SK-N-SH treated with all-trans-retinoic acid at 6 μM for 48 hours (cell line): Measurements from ENCODE around the gene COBL.

Experiments
- ARNTL ChIP-seq: fragments of 450-650 bp; formaldehyde crosslinking; IDR thresholded peaks from 2 replicates; pipeline ENCODE4 v1.5.0; 2020; ENCODE audit warnings: low read depth, mild to moderate bottlenecking, moderate library complexity, borderline replicate concordance
- CREB5 ChIP-seq: fragments of 250-450 bp; sonication (Bioruptor Pico); IDR thresholded peaks from 2 replicates; pipeline ENCODE4 v1.5.1; 2020; ENCODE audit warnings: low read depth, mild to moderate bottlenecking, moderate library complexity
- CSRNP3 ChIP-seq: fragments of 250-450 bp; sonication (Bioruptor Pico); IDR thresholded peaks from 2 replicates; pipeline ENCODE4 v1.5.1; 2021; ENCODE audit warnings: mild to moderate bottlenecking, moderate library complexity
- ESRRG ChIP-seq: fragments of 250-450 bp; sonication (Bioruptor Pico); IDR thresholded peaks from 2 replicates; pipeline ENCODE4 v1.6.1; 2021; ENCODE audit warnings: mild to moderate bottlenecking
- ISL1 ChIP-seq: fragments of 250-450 bp; sonication (Bioruptor Pico); IDR thresholded peaks from 2 replicates; pipeline ENCODE4 v2.1.2; 2022; ENCODE audit warnings: mild to moderate bottlenecking, moderate library complexity
- OSR1 ChIP-seq: fragments of 250-450 bp; sonication (Bioruptor Pico); IDR thresholded peaks from 2 replicates; pipeline ENCODE4 v1.8.0; 2022; ENCODE audit warnings: moderate library complexity, mild to moderate bottlenecking, inconsistent platforms
- PATZ1 ChIP-seq: fragments of 250-450 bp; sonication (Bioruptor Pico); IDR thresholded peaks from 2 replicates; pipeline ENCODE4 v1.8.0; 2020; ENCODE audit warnings: mild to moderate bottlenecking, moderate library complexity, borderline replicate concordance
- POU6F1 ChIP-seq: fragments of 250-450 bp; sonication (Bioruptor Pico); IDR thresholded peaks from 2 replicates; pipeline ENCODE4 v1.8.0; 2021; ENCODE audit warnings: low read depth, mild to moderate bottlenecking, moderate library complexity, borderline replicate concordance
- RARB ChIP-seq: fragments of 250-450 bp; sonication (Bioruptor Pico); IDR thresholded peaks from 2 replicates; pipeline ENCODE4 v1.8.0; 2021; ENCODE audit warnings: mild to moderate bottlenecking, moderate library complexity
- TSHZ2 ChIP-seq: fragments of 250-450 bp; sonication (Bioruptor Pico); IDR thresholded peaks from 2 replicates; pipeline ENCODE4 v1.5.0; 2020; ENCODE audit warnings: mild to moderate bottlenecking, moderate library complexity
- ZC3H10 ChIP-seq: fragments of 250-450 bp; sonication (Bioruptor Pico); IDR thresholded peaks from 2 replicates; pipeline ENCODE4 v1.5.1; 2021; ENCODE audit warnings: mild to moderate bottlenecking, moderate library complexity
- ZFP3 ChIP-seq: fragments of 250-450 bp; sonication (Bioruptor Pico); IDR thresholded peaks from 2 replicates; pipeline ENCODE4 v1.5.0; 2020; ENCODE audit warnings: mild to moderate bottlenecking, moderate library complexity
- ZNF70 ChIP-seq: fragments of 450-650 bp; formaldehyde crosslinking; IDR thresholded peaks from 2 replicates; pipeline ENCODE4 v1.5.0; 2020; ENCODE audit warnings: mild to moderate bottlenecking, moderate library complexity

GRCh38 chr7:51187941-51188340 is 128.7 kb downstream of the COBL start:
- no peak for TF ChIP-seq RARB (CRISPR knock-in tag)
- no peak for TF ChIP-seq ESRRG (CRISPR knock-in tag)
- TF ChIP-seq ARNTL (CRISPR knock-in tag): no peak
- no peak for TF ChIP-seq ZFP3 (CRISPR knock-in tag)
- no peak for TF ChIP-seq PATZ1
- TF ChIP-seq ISL1 (CRISPR knock-in tag): no peak
- no peak for TF ChIP-seq OSR1
- TF ChIP-seq CREB5 (CRISPR knock-in tag): no peak
- TF ChIP-seq CSRNP3 (CRISPR knock-in tag): no peak
- no peak for TF ChIP-seq POU6F1 (CRISPR knock-in tag)
- TF ChIP-seq ZNF70: no peak
- TF ChIP-seq ZC3H10 (CRISPR knock-in tag): no peak
- no peak for TF ChIP-seq TSHZ2
